Ishikawa (cell line): ENCODE results near the gene DCBLD2.

Experiments
- CEBPB ChIP-seq: IDR thresholded peaks from 2 replicates; pipeline ENCODE4 v1.6.1; 2012
- CREB1 ChIP-seq: IDR thresholded peaks from 2 replicates; pipeline ENCODE4 v1.6.1; 2012; ENCODE audit warnings: low read depth
- EP300 ChIP-seq: IDR thresholded peaks from 2 replicates; pipeline ENCODE4 v1.6.1; 2012; ENCODE audit warnings: borderline replicate concordance
- FOXM1 ChIP-seq: IDR thresholded peaks from 2 replicates; pipeline ENCODE4 v1.6.1; 2012; ENCODE audit warnings: low read depth, borderline replicate concordance
- MAX ChIP-seq: IDR thresholded peaks from 2 replicates; pipeline ENCODE4 v1.6.1; 2012
- NFIC ChIP-seq: IDR thresholded peaks from 2 replicates; pipeline ENCODE4 v1.6.1; 2012
- RAD21 ChIP-seq: IDR thresholded peaks from 2 replicates; pipeline ENCODE4 v1.6.1; 2012; ENCODE audit warnings: low read depth
- REST ChIP-seq: IDR thresholded peaks from 2 replicates; pipeline ENCODE4 v1.6.1; 2012; ENCODE audit warnings: low read depth, mild to moderate bottlenecking
- TAF1 ChIP-seq: IDR thresholded peaks from 2 replicates; pipeline ENCODE4 v1.6.1; 2012; ENCODE audit warnings: low read depth, mild to moderate bottlenecking
- TEAD4 ChIP-seq: IDR thresholded peaks from 2 replicates; pipeline ENCODE4 v1.6.1; 2012
- USF1 ChIP-seq: IDR thresholded peaks from 2 replicates; pipeline ENCODE4 v1.6.1; 2012
- YY1 ChIP-seq: IDR thresholded peaks from 2 replicates; pipeline ENCODE4 v1.6.1; 2012; ENCODE audit warnings: low read depth
- ZBTB7A ChIP-seq: IDR thresholded peaks from 2 replicates; pipeline ENCODE4 v1.6.1; 2012; ENCODE audit warnings: low read depth

- TF ChIP-seq RAD21 (no peak), MAX (no peak), REST (no peak), NFIC (no peak), TEAD4 (no peak), CEBPB (no peak), YY1 (no peak), ZBTB7A (no peak), CREB1 (no peak), EP300 (no peak), FOXM1 (no peak), TAF1 (no peak), USF1 (no peak)
These were observed 6.5 kb downstream of the DCBLD2 start for GRCh38 chr3:98894791-98895576.
